Mesenchymal stem cell (in vitro differentiated cells and primary cell): ENCODE measurements around the gene PGM5. TPM values are rescaled to one million over a fixed set of nuclear protein-coding genes. Genes with fewer than 3 reads are reported as not detected.
"Not testable (repeated sequence)": the region's sequence is repeated elsewhere in the genome, so short reads cannot be mapped to it uniquely, and the experiment has no call there.

Experiments
- DNase-seq: peaks from one replicate; pipeline ENCODE4 v3.0.0-alpha.2; 2013
- H2AFZ ChIP-seq: one replicate; pipeline ENCODE4 v1.6.1; 2013; ENCODE audit warnings: low read depth, mild to moderate bottlenecking, control low read depth, inconsistent platforms, low read length, moderate library complexity
- H2AK5ac ChIP-seq: 2 replicates; pipeline ENCODE4 v1.6.1; 2013; ENCODE audit warnings: low read length, moderate library complexity, mild to moderate bottlenecking, inconsistent platforms; ENCODE audit not compliant: severe bottlenecking
- H2BK120ac ChIP-seq: one replicate; pipeline ENCODE4 v1.6.1; 2013; ENCODE audit warnings: low read depth, mild to moderate bottlenecking, inconsistent platforms, low read length, moderate library complexity
- H2BK12ac ChIP-seq, 2 experiments: one replicate each; pipeline ENCODE4 v1.6.1; 2013; ENCODE audit warnings: inconsistent platforms in 2 of 2, low read length in 2 of 2, mild to moderate bottlenecking in 2 of 2, moderate library complexity in 2 of 2, control low read depth in 1 of 2
- H2BK15ac ChIP-seq: one replicate; pipeline ENCODE4 v1.6.1; 2013; ENCODE audit warnings: mild to moderate bottlenecking, low read depth, inconsistent platforms; ENCODE audit not compliant: poor library complexity, severe bottlenecking
- H2BK5ac ChIP-seq: 2 replicates; pipeline ENCODE4 v1.6.1; 2013; ENCODE audit warnings: low read depth, mild to moderate bottlenecking, low read length, control low read depth, inconsistent platforms; ENCODE audit not compliant: poor library complexity, severe bottlenecking
- H3K14ac ChIP-seq, 2 experiments: one replicate each; pipeline ENCODE4 v1.6.1; 2013; ENCODE audit warnings: inconsistent platforms in 2 of 2, low read length in 2 of 2, control low read depth in 1 of 2, mild to moderate bottlenecking in 1 of 2, moderate library complexity in 1 of 2
- H3K18ac ChIP-seq, 2 experiments: one replicate each; pipeline ENCODE4 v1.6.1; 2013; ENCODE audit warnings: inconsistent platforms in 2 of 2, low read length in 2 of 2, control low read depth in 1 of 2, low read depth in 1 of 2, mild to moderate bottlenecking in 1 of 2
- H3K23ac ChIP-seq, 2 experiments: one replicate each; pipeline ENCODE4 v1.6.1; 2013; ENCODE audit warnings: inconsistent platforms in 2 of 2, low read length in 2 of 2, mild to moderate bottlenecking in 2 of 2, moderate library complexity in 2 of 2, control low read depth in 1 of 2
- H3K27ac ChIP-seq: 2 replicates; pipeline ENCODE4 v1.5.1; 2013; ENCODE audit warnings: mild to moderate bottlenecking, moderate library complexity, low read length, control low read depth, inconsistent platforms; ENCODE audit not compliant: poor library complexity, severe bottlenecking
- H3K27me3 ChIP-seq, 2 experiments: 2 replicates each; pipeline versions ENCODE4 v1.6.1 to v1.7.0; 2013; ENCODE audit warnings: low read length in 2 of 2, mild to moderate bottlenecking in 2 of 2, moderate library complexity in 2 of 2, control low read depth in 1 of 2, inconsistent platforms in 1 of 2; ENCODE audit not compliant: control insufficient read depth in 1 of 2, insufficient read depth in 1 of 2
- H3K36me3 ChIP-seq, 2 experiments: 2 replicates each; pipeline versions ENCODE4 v1.6.1 to v1.7.0; 2013; ENCODE audit warnings: low read length in 2 of 2, control low read depth in 1 of 2, inconsistent platforms in 1 of 2, low read depth in 1 of 2, mild to moderate bottlenecking in 1 of 2; ENCODE audit not compliant: insufficient read depth in 2 of 2, control insufficient read depth in 1 of 2
- H3K4ac ChIP-seq, 2 experiments: one replicate each; pipeline ENCODE4 v1.6.1; 2013; ENCODE audit warnings: inconsistent platforms in 2 of 2, low read length in 2 of 2, mild to moderate bottlenecking in 2 of 2, moderate library complexity in 2 of 2, control low read depth in 1 of 2, low read depth in 1 of 2
- H3K4me1 ChIP-seq: 2 replicates; pipeline ENCODE4 v1.6.1; 2013; ENCODE audit warnings: low read depth, low read length, control low read depth; ENCODE audit not compliant: control insufficient read depth, insufficient read depth
- H3K4me2 ChIP-seq: 2 replicates; pipeline ENCODE4 v1.6.1; 2013; ENCODE audit warnings: low read length, mild to moderate bottlenecking, inconsistent platforms; ENCODE audit not compliant: poor library complexity, severe bottlenecking
- H3K4me3 ChIP-seq, 2 experiments: 2 replicates each; pipeline versions ENCODE4 v1.5.1 to v1.7.0; 2013; ENCODE audit warnings: low read length in 2 of 2, mild to moderate bottlenecking in 2 of 2, control low read depth in 1 of 2, low read depth in 1 of 2; ENCODE audit not compliant: insufficient read depth in 1 of 2
- H3K79me1 ChIP-seq: replicated peaks from 2 replicates; pipeline ENCODE4 v1.6.1; 2013; ENCODE audit warnings: mild to moderate bottlenecking, control low read depth, low read length, inconsistent platforms; ENCODE audit not compliant: poor library complexity, severe bottlenecking
- H3K9ac ChIP-seq: 2 replicates; pipeline ENCODE4 v1.7.0; 2013; ENCODE audit warnings: mild to moderate bottlenecking, low read length, moderate library complexity
- H3K9me3 ChIP-seq: 2 replicates; pipeline ENCODE4 v1.7.0; 2013; ENCODE audit warnings: mild to moderate bottlenecking, low read length; ENCODE audit not compliant: control insufficient read depth
- H4K8ac ChIP-seq: one replicate; pipeline ENCODE4 v1.6.1; 2013; ENCODE audit warnings: inconsistent platforms, mild to moderate bottlenecking, low read length, moderate library complexity
- H4K91ac ChIP-seq: one replicate; pipeline ENCODE4 v1.6.1; 2013; ENCODE audit warnings: mild to moderate bottlenecking, low read length, inconsistent platforms
- WGBS: methylation state at CpG from one replicate; pipeline ENCODE4 v1.1.7; 2013; ENCODE audit warnings: mixed read lengths; 5-methylcytosine and 5-hydroxymethylcytosine counted together
- polyA plus RNA-seq, 2 experiments: library from polyadenylated mRNA; stranded (reverse); fragments of 200-250 nt; gene quantifications; one replicate each; pipeline ENCODE4 v1.2.3, GENCODE V29; 2013

Gene PGM5
- polyA plus RNA-seq (2013, experiment 1 of 2) = 0.72 TPM
- 0.49 TPM for polyA plus RNA-seq (2013, experiment 2 of 2)

DNA sequence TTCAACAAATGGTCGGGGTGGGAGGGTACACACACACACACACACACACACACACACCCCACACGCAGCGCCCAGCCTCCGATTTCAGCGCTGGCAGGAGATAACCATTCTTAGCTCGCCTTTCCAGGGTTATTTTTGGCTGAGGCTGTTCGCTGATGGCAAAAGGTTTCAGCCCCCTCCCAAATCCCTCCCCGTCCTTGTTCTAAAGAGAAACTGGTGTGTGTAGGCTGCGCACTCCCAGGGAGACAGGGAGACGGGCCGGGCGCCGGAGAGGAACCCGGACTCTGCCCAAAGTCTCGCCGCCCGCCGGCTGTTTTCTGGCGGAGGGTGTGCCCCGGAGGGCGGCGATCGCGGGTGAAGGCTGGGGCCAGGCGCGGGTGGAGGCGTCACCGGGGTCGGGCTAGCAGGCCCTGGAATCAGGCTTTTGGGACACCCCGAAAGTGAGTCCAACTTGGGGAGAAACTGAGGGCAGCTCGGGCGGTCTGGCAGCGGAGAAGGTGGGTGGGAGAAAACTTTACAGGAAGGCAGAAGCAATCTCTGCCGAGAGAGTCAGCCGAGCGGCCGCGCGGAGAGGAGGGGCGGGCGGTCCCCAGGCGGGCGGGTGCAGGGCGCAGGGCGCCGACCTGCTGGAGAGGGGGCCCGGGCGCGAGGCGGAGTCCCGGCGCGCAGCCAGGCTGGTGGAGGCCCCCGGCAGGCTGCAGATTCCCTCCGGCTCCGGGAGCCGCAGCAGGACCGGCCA, at the start of gene PGM5:
Gene PGM5 (plus strand): TSS at position 232 of the 739 bp plus-strand sequence. CDS start 517 bp downstream, outside the sequence.
- not testable (repeated sequence) for H4K91ac ChIP-seq, H3K14ac ChIP-seq
- WGBS = 4% methylated on average over 30 of the region's 58 CpGs

DNA sequence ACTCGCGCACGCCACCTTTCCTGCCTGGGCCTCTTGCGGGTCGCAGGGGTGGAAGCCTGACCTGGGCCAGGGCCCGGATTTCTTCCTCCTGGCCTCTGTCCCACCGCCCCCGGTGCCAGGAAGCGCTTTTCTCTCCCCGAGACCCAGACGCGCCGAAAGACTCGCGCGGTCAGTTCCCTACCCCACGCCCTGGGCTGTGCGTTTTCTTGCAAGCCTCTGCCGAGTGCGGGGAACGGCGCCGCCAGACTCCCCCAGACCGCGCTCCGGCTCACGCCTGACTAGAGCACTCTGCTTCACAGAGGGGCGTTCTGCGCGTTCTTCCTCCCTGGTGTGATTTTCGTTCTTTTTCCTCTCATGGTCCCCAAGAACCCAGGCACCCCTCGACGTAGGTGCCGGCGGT, 49.3 kb upstream of the PGM5 start:
- not testable (repeated sequence) for H3K4me1 ChIP-seq, H3K27ac ChIP-seq, H3K4me2 ChIP-seq, H2BK12ac ChIP-seq, H3K4ac ChIP-seq, H3K9ac ChIP-seq, H2BK15ac ChIP-seq, H3K79me1 ChIP-seq, H3K18ac ChIP-seq, H4K8ac ChIP-seq, DNase-seq, H3K14ac ChIP-seq, H3K36me3 ChIP-seq, H2BK120ac ChIP-seq, H3K9me3 ChIP-seq, H3K23ac ChIP-seq, H2BK5ac ChIP-seq, H4K91ac ChIP-seq, H3K27me3 ChIP-seq, H2AFZ ChIP-seq, H2AK5ac ChIP-seq, H3K4me3 ChIP-seq
- no CpG with 5 or more reads among the region's 35 CpGs for WGBS

More for the DNA sequence above, at the start of gene PGM5:
- H3K9me3 ChIP-seq, H4K8ac ChIP-seq, H3K79me1 ChIP-seq, H2BK120ac ChIP-seq, H3K4ac ChIP-seq, H2BK5ac ChIP-seq, H3K23ac ChIP-seq, H2AK5ac ChIP-seq, H2BK12ac ChIP-seq, H3K27ac ChIP-seq, H3K27me3 ChIP-seq, H3K4me1 ChIP-seq, H3K36me3 ChIP-seq, H2BK15ac ChIP-seq: not testable (repeated sequence)
- H3K18ac ChIP-seq = peak within 1 kb of the TSS in 1 of 2 experiments; percentile 12
- peak; percentile 4 for DNase-seq
- H3K4me2 ChIP-seq = peak within 1 kb of the TSS; percentile 66
- H3K9ac ChIP-seq = peak within 1 kb of the TSS; percentile 63
- peak within 1 kb of the TSS; percentile 3 for H2AFZ ChIP-seq
- H3K4me3 ChIP-seq = peak within 1 kb of the TSS; percentile 14 to 70

DNA sequence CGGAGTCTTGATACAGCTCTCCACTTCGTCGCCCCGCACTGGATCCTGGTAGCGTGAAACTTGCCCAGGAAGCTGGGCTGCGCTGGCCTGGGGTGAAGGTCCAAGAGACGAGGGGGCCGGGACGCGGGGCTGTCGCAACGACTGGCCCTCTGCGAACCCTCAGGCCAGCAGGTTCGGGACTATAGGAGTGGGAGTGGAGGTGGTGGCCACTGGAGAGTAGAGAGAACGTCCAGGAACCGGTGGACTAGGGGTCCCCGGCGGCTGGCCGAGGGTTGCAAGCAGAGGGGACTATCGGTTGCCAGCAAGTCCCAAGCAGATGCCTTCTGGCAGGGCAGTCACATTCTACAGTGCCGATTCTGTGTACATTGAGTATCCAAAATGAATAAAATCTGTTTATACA, 48.8 kb upstream of the PGM5 start:
- not testable (repeated sequence) for H3K9ac ChIP-seq, H2AFZ ChIP-seq, H3K9me3 ChIP-seq, H3K79me1 ChIP-seq, H3K18ac ChIP-seq, H3K27ac ChIP-seq, H3K4me2 ChIP-seq, H3K4me3 ChIP-seq, H2BK15ac ChIP-seq, H4K8ac ChIP-seq, H3K14ac ChIP-seq, H2BK5ac ChIP-seq, H4K91ac ChIP-seq, H3K36me3 ChIP-seq, H3K27me3 ChIP-seq, DNase-seq, H2BK12ac ChIP-seq, H3K4ac ChIP-seq, H3K4me1 ChIP-seq, H2BK120ac ChIP-seq, H3K23ac ChIP-seq, H2AK5ac ChIP-seq
- WGBS = 54% methylated on average over 9 of the region's 21 CpGs

- not testable (repeated sequence) for H3K4ac ChIP-seq, H3K79me1 ChIP-seq, H2AFZ ChIP-seq, H2BK12ac ChIP-seq, H4K8ac ChIP-seq, H3K27ac ChIP-seq, H3K9me3 ChIP-seq, H3K36me3 ChIP-seq, H3K14ac ChIP-seq, H4K91ac ChIP-seq, H3K18ac ChIP-seq, H3K27me3 ChIP-seq, H2AK5ac ChIP-seq, H3K4me2 ChIP-seq, H2BK120ac ChIP-seq, H2BK5ac ChIP-seq, DNase-seq, H3K9ac ChIP-seq, H3K4me3 ChIP-seq, H2BK15ac ChIP-seq, H3K4me1 ChIP-seq, H3K23ac ChIP-seq
- WGBS = no CpG with 5 or more reads among the region's 5 CpGs
These were observed 45.2 kb upstream of the PGM5 start for GRCh38 chr9:68311208-68311607.
